Measurements from ENCODE around the gene PRPF6. TPM values are rescaled to one million over a fixed set of nuclear protein-coding genes. Genes with fewer than 3 reads are reported as not detected.

Gene PRPF6
- polyA plus RNA-seq, 2 of the 4 experiments (the other 2 are of a cell fraction): 42.8 to 47.2 TPM

DNA sequence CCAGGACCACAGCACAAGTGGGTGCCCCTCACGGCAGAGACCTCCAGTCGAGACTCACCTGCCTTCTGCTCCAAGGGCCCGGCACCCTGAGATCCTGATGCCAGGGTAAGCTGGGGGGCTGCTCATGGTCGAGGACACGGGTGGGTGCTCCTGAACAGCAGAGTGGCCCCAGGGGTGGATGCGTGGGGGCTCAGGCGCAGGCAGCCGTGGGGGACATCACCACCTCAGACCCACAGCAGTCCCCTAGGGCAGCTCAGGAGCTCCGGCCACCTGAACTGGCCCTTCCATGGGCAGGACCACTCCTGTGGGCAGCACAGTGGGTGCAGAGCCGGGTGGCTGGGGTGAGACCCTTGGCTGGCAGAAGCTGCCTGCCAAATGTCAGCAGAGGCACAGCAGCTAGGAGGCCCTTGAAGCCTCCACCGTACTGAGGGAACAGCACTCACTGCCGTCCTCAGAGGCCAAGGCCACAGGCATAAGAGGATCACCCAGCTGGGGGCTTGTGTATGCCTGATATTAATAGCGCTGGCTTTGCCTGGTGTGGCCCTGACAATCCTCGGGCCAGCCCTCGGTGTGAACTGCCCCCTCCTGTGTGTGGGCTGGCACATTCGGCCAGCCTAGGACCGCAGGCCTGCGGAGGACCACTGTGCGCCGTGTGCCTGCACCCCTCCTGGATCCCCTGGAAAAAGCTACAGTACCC lies 30.1 kb upstream of the PRPF6 start (continued):
- TF ChIP-seq ZFP36 (IDR thresholded peaks at IDR 0.05; ENCODE audit: borderline replicate concordance, partially characterized antibody) (no peak), NPAS2 (CRISPR knock-in tag; IDR thresholded peaks at IDR 0.05; ENCODE audit: borderline replicate concordance) (no peak), KDM1A (IDR thresholded peaks at IDR 0.05; ENCODE audit: low read depth) (no peak)

DNA sequence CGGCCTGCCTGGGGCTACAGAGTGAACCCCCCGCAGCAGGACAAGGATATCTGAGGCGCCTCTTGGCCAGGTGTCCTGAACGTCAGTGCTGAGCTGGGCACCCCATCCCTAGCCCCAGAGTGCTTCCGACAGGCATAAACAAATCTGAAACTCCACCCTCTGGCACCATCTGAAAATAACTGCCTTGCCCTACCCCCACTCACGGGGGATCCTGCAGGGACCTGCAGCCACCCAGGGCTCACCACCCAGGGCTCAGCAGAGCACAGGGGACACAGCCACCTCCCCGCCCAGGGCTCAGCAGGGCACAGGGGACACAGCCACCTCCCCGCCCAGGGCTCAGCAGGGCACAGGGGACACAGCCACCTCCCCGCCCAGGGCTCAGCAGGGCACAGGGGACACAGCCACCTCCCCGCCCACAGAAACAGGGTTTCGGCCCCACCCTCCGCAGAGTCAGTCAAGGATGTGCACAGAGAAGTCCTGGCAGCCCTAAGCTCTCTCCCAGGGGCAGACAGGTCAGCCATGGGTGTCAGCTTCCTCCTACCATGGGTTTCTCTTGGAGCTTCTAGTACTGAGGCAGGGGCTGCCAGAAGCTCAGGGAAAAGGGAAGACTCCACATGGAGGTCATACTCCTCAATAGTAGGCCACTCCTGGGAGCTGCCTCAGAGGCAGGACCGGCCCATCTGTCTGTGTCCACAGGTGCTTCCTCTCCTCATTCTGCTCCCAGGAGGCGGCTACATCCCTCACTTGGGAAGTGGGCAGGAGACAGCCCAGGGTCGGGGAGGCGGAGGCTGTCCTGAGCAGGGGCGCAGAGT lies 29.3 kb upstream of the PRPF6 start:
- Histone ChIP-seq H3K27ac (no peak overlapping the region), H3K4me1 (peaks cover 46% of the 10 kb centered on the region), H3K4me2 (no peak overlapping the region), H3K9me3 (no peaks in the 10 kb centered on the region), H3K4me3 (no peak overlapping the region)
- FAIRE-seq: no peak
- 77% methylated on average over 10 of the region's 17 CpGs for WGBS (ENCODE audit: missing lambda C conversion rate)
- POLR2A ChIA-PET: no interaction called here
- DNase-seq (ENCODE audit: low read depth in 1 of 2, low spot score in 1 of 2): no peak
- no peak for TF ChIP-seq NR3C1 (IDR thresholded peaks at IDR 0.05)
- no peak for TF ChIP-seq HEYL (CRISPR knock-in tag; IDR thresholded peaks at IDR 0.05)
- TF ChIP-seq MAZ (IDR thresholded peaks at IDR 0.05; ENCODE audit: borderline replicate concordance, low read depth, low read length): no peak
- TF ChIP-seq, protein P1, sequence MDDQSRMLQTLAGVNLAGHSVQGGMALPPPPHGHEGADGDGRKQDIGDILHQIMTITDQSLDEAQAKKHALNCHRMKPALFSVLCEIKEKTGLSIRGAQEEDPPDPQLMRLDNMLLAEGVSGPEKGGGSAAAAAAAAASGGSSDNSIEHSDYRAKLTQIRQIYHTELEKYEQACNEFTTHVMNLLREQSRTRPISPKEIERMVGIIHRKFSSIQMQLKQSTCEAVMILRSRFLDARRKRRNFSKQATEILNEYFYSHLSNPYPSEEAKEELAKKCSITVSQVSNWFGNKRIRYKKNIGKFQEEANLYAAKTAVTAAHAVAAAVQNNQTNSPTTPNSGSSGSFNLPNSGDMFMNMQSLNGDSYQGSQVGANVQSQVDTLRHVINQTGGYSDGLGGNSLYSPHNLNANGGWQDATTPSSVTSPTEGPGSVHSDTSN (IDR thresholded peaks at IDR 0.05): no peak
- no peak for TF ChIP-seq FOSB (CRISPR knock-in tag; IDR thresholded peaks at IDR 0.05)
- no peak for TF ChIP-seq CHD4 (IDR thresholded peaks at IDR 0.05; ENCODE audit: borderline replicate concordance)
- TF ChIP-seq HOXA7 (CRISPR knock-in tag; IDR thresholded peaks at IDR 0.05): no peak
- TF ChIP-seq KDM1A (IDR thresholded peaks at IDR 0.05; ENCODE audit: low read depth): no peak
- no peak for TF ChIP-seq CHD2 (IDR thresholded peaks at IDR 0.05; ENCODE audit: low read length, partially characterized antibody)
- TF ChIP-seq FOSL2 (IDR thresholded peaks at IDR 0.05): no peak
- TF ChIP-seq FOSL2 (CRISPR knock-in tag; IDR thresholded peaks at IDR 0.05): no peak
- TF ChIP-seq, protein P2, sequence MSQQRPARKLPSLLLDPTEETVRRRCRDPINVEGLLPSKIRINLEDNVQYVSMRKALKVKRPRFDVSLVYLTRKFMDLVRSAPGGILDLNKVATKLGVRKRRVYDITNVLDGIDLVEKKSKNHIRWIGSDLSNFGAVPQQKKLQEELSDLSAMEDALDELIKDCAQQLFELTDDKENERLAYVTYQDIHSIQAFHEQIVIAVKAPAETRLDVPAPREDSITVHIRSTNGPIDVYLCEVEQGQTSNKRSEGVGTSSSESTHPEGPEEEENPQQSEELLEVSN (IDR thresholded peaks at IDR 0.05; ENCODE audit: borderline replicate concordance, low read depth): no peak
- no peak for TF ChIP-seq SMC3 (IDR thresholded peaks at IDR 0.05)
- CTCF ChIA-PET: interaction anchor here (0.7 to 2.1 kb wide), 8 partner anchors 9 to 414 kb away, joined by 3 to 8 read pairs (median 4); partner anchors contain the start of gene PTK6
- ATAC-seq: no peak

DNA sequence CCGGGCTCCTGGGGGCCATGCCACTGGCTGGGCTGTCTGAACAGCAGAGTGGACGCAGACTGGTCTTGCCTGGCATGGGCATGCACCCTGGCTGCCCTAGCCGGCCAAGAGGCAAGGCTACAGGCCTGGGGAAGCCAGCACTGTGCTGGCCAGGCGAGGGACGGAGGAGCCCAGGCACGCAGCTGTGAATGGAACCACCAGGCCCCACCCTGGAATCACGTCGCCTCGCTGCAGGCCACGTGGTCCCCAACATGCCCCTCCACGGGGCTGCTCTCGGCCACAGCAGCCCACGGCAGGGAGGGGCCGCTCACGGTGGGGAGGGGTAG lies 28.8 kb upstream of the PRPF6 start:
- Histone ChIP-seq H3K4me1 (peaks cover 46% of the 10 kb centered on the region), H3K27ac (no peak overlapping the region), H3K4me2 (no peak overlapping the region), H3K4me3 (no peak overlapping the region), H3K9me3 (no peaks in the 10 kb centered on the region)
- POLR2A ChIA-PET: no interaction called here
- TF ChIP-seq FOSL2 (IDR thresholded peaks at IDR 0.05): no peak
- TF ChIP-seq FOSL2 (CRISPR knock-in tag; IDR thresholded peaks at IDR 0.05): no peak
- no peak for TF ChIP-seq POLR2A (IDR thresholded peaks at IDR 0.05; ENCODE audit: low read length)
- no peak for TF ChIP-seq HOXB13 (CRISPR knock-in tag; IDR thresholded peaks at IDR 0.05; ENCODE audit: low read depth)
- TF ChIP-seq CHD4 (IDR thresholded peaks at IDR 0.05; ENCODE audit: borderline replicate concordance): no peak
- no peak for TF ChIP-seq MAFK (IDR thresholded peaks at IDR 0.05; ENCODE audit: partially characterized antibody)
- TF ChIP-seq, protein P3, sequence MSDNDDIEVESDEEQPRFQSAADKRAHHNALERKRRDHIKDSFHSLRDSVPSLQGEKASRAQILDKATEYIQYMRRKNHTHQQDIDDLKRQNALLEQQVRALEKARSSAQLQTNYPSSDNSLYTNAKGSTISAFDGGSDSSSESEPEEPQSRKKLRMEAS (IDR thresholded peaks at IDR 0.05): no peak
- TF ChIP-seq RAD21 (conservative IDR thresholded peaks at IDR 0.05 in 1 of 2, IDR thresholded peaks at IDR 0.05 in 1 of 2): no peak
- no peak for TF ChIP-seq ZC3H11A (IDR thresholded peaks at IDR 0.05)
- TF ChIP-seq FOXS1 (CRISPR knock-in tag; IDR thresholded peaks at IDR 0.05): no peak
- TF ChIP-seq KDM5A (IDR thresholded peaks at IDR 0.05): no peak
- TF ChIP-seq TFCP2L1 (CRISPR knock-in tag; IDR thresholded peaks at IDR 0.05): no peak
- no peak for TF ChIP-seq KDM1A (IDR thresholded peaks at IDR 0.05; ENCODE audit: low read depth)
- TF ChIP-seq RARB (CRISPR knock-in tag; IDR thresholded peaks at IDR 0.05): no peak
- ATAC-seq (no peak), FAIRE-seq (no peak), DNase-seq (ENCODE audit: low read depth in 1 of 2, low spot score in 1 of 2) (no peak)
- CTCF ChIA-PET: interaction anchor here (1.1 to 2.1 kb wide), 5 partner anchors 10 to 414 kb away, joined by 3 to 8 read pairs (median 4); partner anchors contain the start of gene PTK6
- WGBS (ENCODE audit: missing lambda C conversion rate): 90% methylated on average over 13 of the region's 15 CpGs
